Transverse colon (tissue), 4 donors: Measurements from ENCODE around the gene RIC1. TPM values are rescaled to one million over a fixed set of nuclear protein-coding genes. Genes with fewer than 3 reads are reported as not detected.

Experiments used
- DNase-seq: peaks from one replicate; pipeline ENCODE4 v3.0.0-alpha.2; 2019
- H3K27ac ChIP-seq, 4 donors: fragments of 200-600 bp; sonication (generic); 2 replicates each; pipeline ENCODE4 v1.5.1; 2016 to 2018; ENCODE audit warnings: inconsistent platforms in 4 of 4
- H3K27me3 ChIP-seq: fragments of 200-600 bp; sonication (generic); 2 replicates; pipeline ENCODE4 v1.5.1; 2017; ENCODE audit warnings: inconsistent platforms
- H3K36me3 ChIP-seq, 4 donors: fragments of 200-600 bp; sonication (generic); 2 replicates each; pipeline ENCODE4 v1.5.1; 2017 to 2019; ENCODE audit warnings: inconsistent platforms in 4 of 4
- H3K4me1 ChIP-seq, 4 donors: fragments of 200-600 bp; sonication (generic); 2 replicates each; pipeline ENCODE4 v1.5.1; 2017 to 2020; ENCODE audit warnings: inconsistent platforms in 4 of 4
- H3K4me3 ChIP-seq, 4 donors: fragments of 200-600 bp; sonication (generic); 1 replicate in 1 of 4; 2 replicates in 3 of 4; pipeline versions ENCODE4 v1.5.1 to v1.6.1; 2017 to 2019; ENCODE audit warnings: inconsistent platforms in 4 of 4
- H3K9me3 ChIP-seq, 2 donors: fragments of 200-600 bp; sonication (generic); 2 replicates each; pipeline ENCODE4 v1.5.1; 2017 to 2019; ENCODE audit warnings: inconsistent platforms in 2 of 2
- EP300 ChIP-seq: sonication (generic); formaldehyde crosslinking; IDR thresholded peaks from one replicate; pipeline ENCODE4 v1.6.1; 2017; ENCODE audit warnings: antibody characterized with exemption, low read depth
- POLR2A ChIP-seq: fragments of 450-650 bp; IDR thresholded peaks from one replicate; pipeline ENCODE4 v1.6.1; 2016; ENCODE audit warnings: antibody characterized with exemption, mild to moderate bottlenecking, moderate library complexity
- POLR2AphosphoS5 ChIP-seq, 3 donors: sonication (generic); formaldehyde crosslinking; IDR thresholded peaks; one replicate each; pipeline ENCODE4 v1.6.1; 2016; ENCODE audit warnings: antibody characterized with exemption in 3 of 3
- WGBS, 2 donors: methylation state at CpG; one replicate each; pipeline ENCODE4 v1.1.5; 2018; ENCODE audit warnings: low coverage in 1 of 2; 5-methylcytosine and 5-hydroxymethylcytosine counted together
- in situ Hi-C, 4 donors: fragments of 200-750 bp; cut with MboI; loops; one replicate each; pipeline versions ENCODE4 v1.15.0 to v1.15.1; 2017; ENCODE audit warnings: low sequenced_read_pairs in 3 of 4, low pct_ligation_motif_present in 1 of 4, low pct_unique_long_range_greater_than_20kb in 1 of 4
- intact Hi-C: fragments of 100-400 bp; cut with DNase I; formaldehyde crosslinking; loops from one replicate; pipeline ENCODE4 v1.15.1; 2023; ENCODE audit warnings: low total_unique reads
- total RNA-seq, 4 donors: library from RNA; depleted of rRNA; stranded (reverse); fragments of >200 nt; gene quantifications; one replicate each; pipeline ENCODE4 v1.1.0, GENCODE V29; 2016
- TF ChIP-seq, protein P1 (sequence below), 5 experiments: fragments of 200-600 bp in 3 of 5; fragments of 450-650 bp in 2 of 5; sonication (generic) in 3 of 5; IDR thresholded peaks; 1 replicate in 2 of 5; 2 replicates in 3 of 5; pipeline ENCODE4 v1.5.1; 2016 to 2017; ENCODE audit warnings: antibody characterized with exemption in 5 of 5, inconsistent platforms in 3 of 5, mild to moderate bottlenecking in 2 of 5, moderate library complexity in 1 of 5

The RIC1 gene
- total RNA-seq, 4 donors from 2014 or later = 22.5 to 93.9 (median 42.8) TPM

- WGBS, 2 donors = 0% methylated on average over 3 to 42 of the region's 56 CpGs
- peak overlapping the region; percentile 96 to 99 (median 98) for H3K4me3 ChIP-seq
- DNase-seq = peak; percentile 53
- H3K27ac ChIP-seq = peak overlapping the region; percentile 97 to 100 (median 99)
- H3K4me1 ChIP-seq = peaks cover 22 to 57% (median 44%) of the 10 kb centered on the region in 4 donors
- TF ChIP-seq EP300 = no peak
- TF ChIP-seq, protein P1, sequence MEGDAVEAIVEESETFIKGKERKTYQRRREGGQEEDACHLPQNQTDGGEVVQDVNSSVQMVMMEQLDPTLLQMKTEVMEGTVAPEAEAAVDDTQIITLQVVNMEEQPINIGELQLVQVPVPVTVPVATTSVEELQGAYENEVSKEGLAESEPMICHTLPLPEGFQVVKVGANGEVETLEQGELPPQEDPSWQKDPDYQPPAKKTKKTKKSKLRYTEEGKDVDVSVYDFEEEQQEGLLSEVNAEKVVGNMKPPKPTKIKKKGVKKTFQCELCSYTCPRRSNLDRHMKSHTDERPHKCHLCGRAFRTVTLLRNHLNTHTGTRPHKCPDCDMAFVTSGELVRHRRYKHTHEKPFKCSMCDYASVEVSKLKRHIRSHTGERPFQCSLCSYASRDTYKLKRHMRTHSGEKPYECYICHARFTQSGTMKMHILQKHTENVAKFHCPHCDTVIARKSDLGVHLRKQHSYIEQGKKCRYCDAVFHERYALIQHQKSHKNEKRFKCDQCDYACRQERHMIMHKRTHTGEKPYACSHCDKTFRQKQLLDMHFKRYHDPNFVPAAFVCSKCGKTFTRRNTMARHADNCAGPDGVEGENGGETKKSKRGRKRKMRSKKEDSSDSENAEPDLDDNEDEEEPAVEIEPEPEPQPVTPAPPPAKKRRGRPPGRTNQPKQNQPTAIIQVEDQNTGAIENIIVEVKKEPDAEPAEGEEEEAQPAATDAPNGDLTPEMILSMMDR (IDR thresholded peaks at IDR 0.05) = no peak
- peak in 1 of 3 donors; percentile 12 for TF ChIP-seq POLR2AphosphoS5 (IDR thresholded peaks at IDR 0.05)
- no peak for TF ChIP-seq POLR2A
- H3K27me3 ChIP-seq = no peaks in the 10 kb centered on the region
- intact Hi-C loops = loop anchor here (2.0 to 5.0 kb wide), 2 partner anchors 203 to 1243 kb away; partner anchors contain the start of gene ERMP1
- H3K36me3 ChIP-seq = no peaks in the 10 kb centered on the region
- in situ Hi-C loops = loop anchor here in 1 of 4 donors (10.0 kb wide), 2 partner anchors 385 to 1055 kb away; partner anchors contain the start of gene RANBP6
- H3K9me3 ChIP-seq = no peaks in the 10 kb centered on the region
Observed at GRCh38 chr9:5629312-5630080, 589 bp downstream of the RIC1 start.

- no peaks in the 10 kb centered on the region for H3K27me3 ChIP-seq
- TF ChIP-seq, protein P1 (IDR thresholded peaks at IDR 0.05) = no peak
- peak; percentile 50 for TF ChIP-seq POLR2A
- TF ChIP-seq EP300 = no peak
- peak in 2 of 3 donors; percentile 47 to 51 for TF ChIP-seq POLR2AphosphoS5 (IDR thresholded peaks at IDR 0.05)
- intact Hi-C loops = no loop called here
- no peak for DNase-seq
- in situ Hi-C loops = loop anchor here in 1 of 4 donors (10.0 kb wide), 2 partner anchors 385 to 1055 kb away; partner anchors contain the start of gene RANBP6
- peak overlapping the region; percentile 97 to 100 (median 99) for H3K27ac ChIP-seq
- 0 to 2% methylated on average over 6 of the region's 6 CpGs for WGBS, 2 donors
- peak overlapping the region; percentile 96 to 99 (median 98) for H3K4me3 ChIP-seq
- H3K4me1 ChIP-seq = peaks cover 22 to 57% (median 44%) of the 10 kb centered on the region in 4 donors
- H3K9me3 ChIP-seq = peaks cover 0 to 2% of the 10 kb centered on the region in 2 donors
- no peaks in the 10 kb centered on the region for H3K36me3 ChIP-seq
Observed at GRCh38 chr9:5630081-5630507, 1.2 kb downstream of the RIC1 start.

- H3K36me3 ChIP-seq = no peaks in the 10 kb centered on the region
- in situ Hi-C loops = loop anchor here in 1 of 4 donors (10.0 kb wide), 2 partner anchors 384 to 1054 kb away; partner anchors contain the start of gene RANBP6
- no peak for DNase-seq
Observed at GRCh38 chr9:5631026-5631425, 2.1 kb downstream of the RIC1 start.

More at GRCh38 chr9:5631026-5631425, 2.1 kb downstream of the RIC1 start:
- peaks cover 0 to 9% of the 10 kb centered on the region in 2 donors for H3K9me3 ChIP-seq
- H3K27ac ChIP-seq = no peak overlapping the region
- intact Hi-C loops = no loop called here
- H3K4me3 ChIP-seq = peak overlapping the region in 1 of 4 donors; percentile 96
- TF ChIP-seq POLR2AphosphoS5 (IDR thresholded peaks at IDR 0.05) (no peak), EP300 (no peak), POLR2A (no peak)
- TF ChIP-seq, protein P1 (IDR thresholded peaks at IDR 0.05) = no peak
- peaks cover 22 to 56% (median 44%) of the 10 kb centered on the region in 4 donors for H3K4me1 ChIP-seq
- no peaks in the 10 kb centered on the region for H3K27me3 ChIP-seq
- WGBS, 2 donors = 59 to 80% methylated on average over 1 of the region's 1 CpG
